GM12874 (cell line): ENCODE results near the gene PLXNA4.

ENCODE experiments used
- CTCF ChIP-seq: IDR thresholded peaks from 2 replicates; pipeline ENCODE4 v1.5.1; 2011; ENCODE audit warnings: low read depth, mild to moderate bottlenecking, control low read depth, low read length, moderate library complexity; ENCODE audit not compliant: insufficient read depth

The PLXNA4 gene

GRCh38 chr7:132584796-132585494 lies 8.7 kb upstream of the PLXNA4 start:
- no peak for TF ChIP-seq CTCF

GRCh38 chr7:132581431-132581830 lies 5.2 kb upstream of the PLXNA4 start:
- no peak for TF ChIP-seq CTCF

- TF ChIP-seq CTCF, result peak; percentile 72
Measured at GRCh38 chr7:132580717-132581285, 4.5 kb upstream of the PLXNA4 start.

- no peak for TF ChIP-seq CTCF
Measured at GRCh38 chr7:132580277-132580676, 4.0 kb upstream of the PLXNA4 start.

- no peak for TF ChIP-seq CTCF
Measured at GRCh38 chr7:132579260-132579899, 3.1 kb upstream of the PLXNA4 start.

- TF ChIP-seq CTCF, result no peak
Measured at GRCh38 chr7:132578826-132579225, 2.6 kb upstream of the PLXNA4 start.

- no peak for TF ChIP-seq CTCF
Measured at GRCh38 chr7:132578050-132578370, 1.7 kb upstream of the PLXNA4 start.
